GM18526 (cell line): Measurements from ENCODE around the gene DCC.

Experiments
- POLR2A ChIP-seq: IDR thresholded peaks from 3 replicates; pipeline ENCODE4 v1.6.1; 2011; ENCODE audit not compliant: insufficient read length; ENCODE audit errors: extremely low read depth

Gene DCC

GRCh38 chr18:52435301-52435700, 95.3 kb downstream of the DCC start:
- no peak for TF ChIP-seq POLR2A

- no peak for TF ChIP-seq POLR2A
Measured at GRCh38 chr18:52437161-52437560, 97.2 kb downstream of the DCC start.

- no peak for TF ChIP-seq POLR2A
Measured at GRCh38 chr18:52439457-52439856, 99.5 kb downstream of the DCC start.

- TF ChIP-seq POLR2A = no peak
Measured at GRCh38 chr18:52441794-52442193, 101.8 kb downstream of the DCC start.

GRCh38 chr18:52442686-52443085, 102.7 kb downstream of the DCC start:
- no peak for TF ChIP-seq POLR2A

GRCh38 chr18:52451256-52451655, 111.3 kb downstream of the DCC start:
- no peak for TF ChIP-seq POLR2A

GRCh38 chr18:52451851-52452250, 111.9 kb downstream of the DCC start:
- TF ChIP-seq POLR2A = no peak

GRCh38 chr18:52452427-52452826, 112.4 kb downstream of the DCC start:
- no peak for TF ChIP-seq POLR2A

GRCh38 chr18:52459890-52460289, 119.9 kb downstream of the DCC start:
- no peak for TF ChIP-seq POLR2A

GRCh38 chr18:52462853-52463252, 122.9 kb downstream of the DCC start:
- TF ChIP-seq POLR2A = no peak

- no peak for TF ChIP-seq POLR2A
Measured at GRCh38 chr18:52465391-52465790, 125.4 kb downstream of the DCC start.

- no peak for TF ChIP-seq POLR2A
Measured at GRCh38 chr18:52468496-52468895, 128.5 kb downstream of the DCC start.

- no peak for TF ChIP-seq POLR2A
Measured at GRCh38 chr18:52475325-52475724, 135.3 kb downstream of the DCC start.

- no peak for TF ChIP-seq POLR2A
Measured at GRCh38 chr18:52481116-52481515, 141.1 kb downstream of the DCC start.

GRCh38 chr18:52484977-52485376, 145.0 kb downstream of the DCC start:
- TF ChIP-seq POLR2A = no peak

GRCh38 chr18:52486052-52486451, 146.1 kb downstream of the DCC start:
- no peak for TF ChIP-seq POLR2A

GRCh38 chr18:52489396-52490306, 149.7 kb downstream of the DCC start:
- no peak for TF ChIP-seq POLR2A
